IMR-90 (cell line): ENCODE data around the gene HACD2. TPM values are rescaled to one million over a fixed set of nuclear protein-coding genes. Genes with fewer than 3 reads are reported as not detected.

Experiments used
- ATAC-seq: fragments of 200-7000 bp; cut with Tn5 transposase; 2 replicates; pipeline ENCODE4 v1.9.1; 2020; ENCODE audit warnings: low read depth, mild to moderate bottlenecking, moderate library complexity
- BruUV-seq: library from RNA; stranded (reverse); fragments of 400-500 nt; replicated peaks from 2 replicates; lab custom pipeline; 2021; lab: Mats Ljungman, UMichigan
- CTCF ChIA-PET: fragments of 300-600 bp; formaldehyde crosslinking; extraction: SDS; loops from one replicate; lab custom pipeline; 2021; ENCODE audit warnings: antibody characterized with exemption; lab: Yijun Ruan, JAX
- POLR2A ChIA-PET: fragments of 300-600 bp; sonication (Branson Sonifier 250); formaldehyde crosslinking; loops from one replicate; lab custom pipeline; 2022; ENCODE audit warnings: antibody characterized with exemption; ENCODE audit not compliant: unreplicated experiment; lab: Charles Lee
- DNase-seq: peaks from one replicate; pipeline ENCODE4 v3.0.0; 2013
- H2AFZ ChIP-seq: replicated peaks from 2 replicates; pipeline ENCODE3; 2013; ENCODE audit warnings: low read length, mild to moderate bottlenecking; ENCODE audit not compliant: poor library complexity
- H2AK5ac ChIP-seq: 2 replicates; pipeline ENCODE4 v1.6.1; 2013; ENCODE audit warnings: low read depth, low read length, inconsistent platforms
- H2AK9ac ChIP-seq: replicated peaks from 2 replicates; pipeline ENCODE3; 2013; ENCODE audit warnings: mild to moderate bottlenecking, low read depth, low read length, moderate library complexity; ENCODE audit not compliant: poor library complexity
- H2BK120ac ChIP-seq: 2 replicates; pipeline ENCODE4 v1.6.1; 2013; ENCODE audit warnings: low read depth, low read length, inconsistent platforms
- H2BK15ac ChIP-seq: 3 replicates; pipeline ENCODE4 v1.6.1; 2013; ENCODE audit warnings: low read depth, low read length, inconsistent platforms
- H2BK20ac ChIP-seq: 2 replicates; pipeline ENCODE4 v1.6.1; 2013; ENCODE audit warnings: low read depth, mild to moderate bottlenecking, inconsistent platforms, low read length, moderate library complexity
- H2BK5ac ChIP-seq: 2 replicates; pipeline ENCODE4 v1.6.1; 2013; ENCODE audit warnings: mild to moderate bottlenecking, low read depth, low read length, inconsistent platforms; ENCODE audit not compliant: poor library complexity, severe bottlenecking
- H3K14ac ChIP-seq: replicated peaks from 2 replicates; pipeline ENCODE4 v1.6.1; 2013; ENCODE audit warnings: low read depth, low read length, inconsistent platforms
- H3K18ac ChIP-seq: 2 replicates; pipeline ENCODE4 v1.6.1; 2013; ENCODE audit warnings: low read depth, low read length, control low read depth
- H3K23ac ChIP-seq: 2 replicates; pipeline ENCODE4 v1.6.1; 2013; ENCODE audit warnings: low read depth, low read length, inconsistent platforms
- H3K27ac ChIP-seq: 2 replicates; pipeline ENCODE4 v1.5.1; 2013; ENCODE audit warnings: mild to moderate bottlenecking, control low read depth, low read length; ENCODE audit not compliant: insufficient read depth
- H3K27me3 ChIP-seq: 2 replicates; pipeline ENCODE4 v1.6.1; 2013; ENCODE audit warnings: low read length; ENCODE audit not compliant: control insufficient read depth, insufficient read depth
- H3K36me3 ChIP-seq: 2 replicates; pipeline ENCODE4 v1.6.1; 2013; ENCODE audit warnings: low read length, mixed read lengths; ENCODE audit not compliant: control insufficient read depth, insufficient read depth
- H3K4ac ChIP-seq: 2 replicates; pipeline ENCODE4 v1.6.1; 2013; ENCODE audit warnings: low read depth, low read length, inconsistent platforms
- H3K4me1 ChIP-seq: 2 replicates; pipeline ENCODE4 v1.6.1; 2013; ENCODE audit warnings: low read length, mixed read lengths; ENCODE audit not compliant: control insufficient read depth, insufficient read depth
- H3K4me2 ChIP-seq: 2 replicates; pipeline ENCODE4 v1.6.1; 2013; ENCODE audit warnings: low read depth, mild to moderate bottlenecking, control low read depth, low read length, moderate library complexity
- H3K4me3 ChIP-seq: 2 replicates; pipeline ENCODE4 v1.5.1; 2013; ENCODE audit warnings: low read depth, mild to moderate bottlenecking, control low read depth, low read length, moderate library complexity; ENCODE audit not compliant: insufficient read depth
- H3K56ac ChIP-seq: 2 replicates; pipeline ENCODE4 v1.6.1; 2013; ENCODE audit warnings: low read length, inconsistent platforms; ENCODE audit not compliant: insufficient read depth; ENCODE audit errors: extremely low read depth
- H3K79me1 ChIP-seq, 2 experiments: 2 replicates each; pipeline ENCODE4 v1.6.1; 2013; ENCODE audit warnings: low read length in 2 of 2, inconsistent platforms in 1 of 2, low read depth in 1 of 2
- H3K9ac ChIP-seq: 2 replicates; pipeline ENCODE4 v1.6.1; 2013; ENCODE audit warnings: low read depth, low read length, control low read depth
- H3K9me1 ChIP-seq: 2 replicates; pipeline ENCODE4 v1.6.1; 2013; ENCODE audit warnings: low read length, inconsistent platforms; ENCODE audit not compliant: insufficient read depth
- H3K9me3 ChIP-seq: 2 replicates; pipeline ENCODE4 v1.6.1; 2013; ENCODE audit warnings: low read length; ENCODE audit not compliant: control insufficient read depth, insufficient read depth
- H4K20me1 ChIP-seq: 2 replicates; pipeline ENCODE4 v1.6.1; 2013; ENCODE audit warnings: low read length, inconsistent platforms; ENCODE audit not compliant: insufficient read depth
- H4K5ac ChIP-seq: 2 replicates; pipeline ENCODE4 v1.6.1; 2013; ENCODE audit warnings: mild to moderate bottlenecking, low read depth, low read length, control low read depth
- H4K8ac ChIP-seq, 2 experiments: 2 replicates each; pipeline ENCODE4 v1.6.1; 2013; ENCODE audit warnings: low read depth in 2 of 2, low read length in 2 of 2, control low read depth in 1 of 2, inconsistent platforms in 1 of 2
- H4K91ac ChIP-seq: 2 replicates; pipeline ENCODE4 v1.6.1; 2013; ENCODE audit warnings: low read depth, low read length, inconsistent platforms; ENCODE audit not compliant: insufficient read depth
- CEBPB ChIP-seq: IDR thresholded peaks from 2 replicates; pipeline ENCODE4 v1.6.1; 2012; ENCODE audit warnings: low read depth, low read length, improper control_type of control experiment
- MAFK ChIP-seq: IDR thresholded peaks from 2 replicates; pipeline ENCODE4 v1.6.1; 2012; ENCODE audit warnings: low read depth, low read length, improper control_type of control experiment
- MAZ ChIP-seq: IDR thresholded peaks from 2 replicates; pipeline ENCODE4 v1.6.1; 2012; ENCODE audit warnings: low read depth, mild to moderate bottlenecking, low read length, improper control_type of control experiment, moderate library complexity, borderline replicate concordance
- POLR2A ChIP-seq: IDR thresholded peaks from 2 replicates; pipeline ENCODE4 v1.6.1; 2012; ENCODE audit warnings: mild to moderate bottlenecking, low read depth, low read length
- RAD21 ChIP-seq: IDR thresholded peaks from 2 replicates; pipeline ENCODE4 v1.6.1; 2012; ENCODE audit warnings: low read length, improper control_type of control experiment
- RCOR1 ChIP-seq: IDR thresholded peaks from 2 replicates; pipeline ENCODE4 v1.6.1; 2012; ENCODE audit warnings: mild to moderate bottlenecking, low read length, improper control_type of control experiment; ENCODE audit not compliant: insufficient replicate concordance
- WGBS, 2 experiments: methylation state at CpG; one replicate each; pipeline versions ENCODE4 v1.1.5 to v1.1.7; 2013; ENCODE audit warnings: missing lambda C conversion rate in 2 of 2; ENCODE audit not compliant: insufficient read length in 1 of 2; ENCODE audit errors: extremely low coverage in 2 of 2; 5-methylcytosine and 5-hydroxymethylcytosine counted together
- dilution Hi-C: fragments of 300-500 bp; cut with HindIII; formaldehyde crosslinking; loops from one replicate; pipeline ENCODE4 v1.14.3; 2018; ENCODE audit warnings: low sequenced_read_pairs; ENCODE audit not compliant: unreplicated experiment
- in situ Hi-C: fragments of 300-500 bp; cut with MboI; formaldehyde crosslinking; loops from 3 replicates; pipeline ENCODE4 v1.14.3; 2019; ENCODE audit warnings: low sequenced_read_pairs, inconsistent platforms, mixed read lengths
- intact Hi-C: fragments of 100-400 bp; cut with micrococcal nuclease; formaldehyde crosslinking; loops from 2 replicates; pipeline ENCODE4 v1.10.0; 2022
- polyA plus RNA-seq, 3 experiments: library from polyadenylated mRNA; depleted of rRNA; stranded (reverse); fragments of >200 nt; gene quantifications; 2 replicates each; pipeline ENCODE4 v1.2.3, GENCODE V29; 2012; ENCODE audit warnings: low replicate concordance in 1 of 3
- total RNA-seq: library from RNA; depleted of rRNA; stranded (reverse); fragments of >200 nt; gene quantifications from 2 replicates; pipeline ENCODE4 v1.2.3, GENCODE V29; 2012

Gene HACD2
- total and polyA plus RNA-seq, 2 of the 4 experiments (the other 2 are of a cell fraction), result 21.5 to 22.6 TPM

GRCh38 chr3:123595396-123596180 is 10.7 kb upstream of the HACD2 start:
- no peak overlapping the region for H2BK20ac ChIP-seq
- no peak for ATAC-seq
- DNase-seq, result no peak
- no peak overlapping the region for H3K9ac ChIP-seq
- no peak overlapping the region for H2AK5ac ChIP-seq
- H3K56ac ChIP-seq, result no peak overlapping the region
- ChIA-PET POLR2A (no interaction called here), CTCF (no interaction called here)
- no peak overlapping the region for H2AFZ ChIP-seq
- peaks cover 1 to 11% of the 10 kb centered on the region in 2 experiments; a peak in 3 of 4 replicates for H3K79me1 ChIP-seq
- no peak overlapping the region for H3K14ac ChIP-seq
- peaks cover 4% of the 10 kb centered on the region for H3K9me1 ChIP-seq
- H2BK15ac ChIP-seq, result no peak overlapping the region
- no peak overlapping the region; the same call in 1 of the 2 replicates for H3K23ac ChIP-seq
- dilution Hi-C loops (no loop called here), intact Hi-C loops (no loop called here), in situ Hi-C loops (no loop called here)
- no CpG with 5 or more reads among the region's 5 CpGs for WGBS, 2 experiments
- H4K20me1 ChIP-seq, result no peaks in the 10 kb centered on the region
- H3K36me3 ChIP-seq, result peaks cover 6% of the 10 kb centered on the region; the same call in 1 of the 2 replicates
- no peak overlapping the region for H3K18ac ChIP-seq
- no peak overlapping the region; the same call in 1 of the 2 replicates for H4K5ac ChIP-seq
- no peak overlapping the region for H4K91ac ChIP-seq
- BruUV-seq, result no TSS peak
- H4K8ac ChIP-seq, result no peak overlapping the region
- no peak overlapping the region for H3K4me2 ChIP-seq
- H2BK120ac ChIP-seq, result no peak overlapping the region
- no peak overlapping the region for H3K4ac ChIP-seq
- H2BK5ac ChIP-seq, result no peak overlapping the region
- no peak overlapping the region for H3K4me3 ChIP-seq
- H3K27ac ChIP-seq, result no peak overlapping the region
- peaks cover 4% of the 10 kb centered on the region for H3K9me3 ChIP-seq
- H2AK9ac ChIP-seq, result no peak overlapping the region
- no peaks in the 10 kb centered on the region for H3K27me3 ChIP-seq
- no peaks in the 10 kb centered on the region; the same call in 1 of the 2 replicates for H3K4me1 ChIP-seq
- TF ChIP-seq CEBPB (no peak), RAD21 (no peak), MAFK (no peak), RCOR1 (no peak), POLR2A (no peak), MAZ (no peak)
